Activated CD4-positive, alpha-beta T cell treated with anti-CD3 and anti-CD28 coated beads, Interleukin-2, amount 10 ng/mL, durations not matched to agents 7 days and 5 days (primary cell): ENCODE measurements around the gene CENPC. TPM values are rescaled to one million over a fixed set of nuclear protein-coding genes. Genes with fewer than 3 reads are reported as not detected.

Experiments
- CTCF ChIA-PET: fragments of 350-600 bp; sonication (Branson Sonifier 250); formaldehyde crosslinking; loops from one replicate; lab custom pipeline; 2021; ENCODE audit warnings: antibody characterized with exemption; lab: Charles Lee
- POLR2A ChIA-PET: fragments of 350-600 bp; sonication (Branson Sonifier 250); formaldehyde crosslinking; loops from one replicate; lab custom pipeline; 2021; ENCODE audit warnings: antibody characterized with exemption; lab: Charles Lee
- DNase-seq: peaks from one replicate; pipeline ENCODE4 v3.0.0-alpha.2; 2020
- H3K27ac Mint-ChIP-seq: one replicate; pipeline ENCODE4 v1.8.0; 2021; ENCODE audit warnings: mild to moderate bottlenecking, moderate library complexity, mixed read lengths
- H3K27me3 Mint-ChIP-seq: one replicate; pipeline ENCODE4 v1.8.0; 2021; ENCODE audit warnings: mixed read lengths
- H3K36me3 Mint-ChIP-seq: one replicate; pipeline ENCODE4 v1.8.0; 2021; ENCODE audit warnings: low read depth, mixed read lengths
- H3K4me1 Mint-ChIP-seq: one replicate; pipeline ENCODE4 v1.8.0; 2021; ENCODE audit warnings: mixed read lengths
- H3K4me3 Mint-ChIP-seq: one replicate; pipeline ENCODE4 v1.8.0; 2021; ENCODE audit warnings: mild to moderate bottlenecking, moderate library complexity, mixed read lengths
- H3K9me3 Mint-ChIP-seq: one replicate; pipeline ENCODE4 v1.8.0; 2021; ENCODE audit warnings: mixed read lengths
- total RNA-seq, 2 experiments: library from RNA; stranded (reverse); gene quantifications; one replicate each; pipeline ENCODE4 v1.2.3, GENCODE V29; 2021

The CENPC gene
- total RNA-seq, 2 experiments from 2014 or later = 34.4 to 38.0 TPM

DNA sequence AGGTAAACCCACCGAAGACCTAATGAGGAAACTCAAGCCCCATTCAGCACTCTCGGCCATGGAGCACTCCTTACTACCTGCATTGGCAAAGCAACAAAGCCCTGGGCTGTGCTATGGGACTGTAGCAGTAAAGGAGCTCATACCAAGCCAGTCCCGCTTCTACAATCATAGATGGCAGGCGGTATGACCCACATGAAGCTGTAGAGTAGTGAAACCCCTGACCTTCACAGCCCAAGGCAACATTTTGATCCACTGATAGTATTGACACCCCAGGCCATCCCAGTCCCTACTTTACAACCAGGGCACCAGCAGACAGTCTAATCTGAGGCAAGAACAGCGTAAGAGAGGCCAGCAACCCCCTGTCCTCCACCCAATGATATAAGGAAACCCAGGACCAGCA lies 25.2 kb downstream of the CENPC start:
- DNase-seq = no peak
- Mint-ChIP-seq H3K27me3 (no peaks in the 10 kb centered on the region), H3K27ac (no peak overlapping the region), H3K4me3 (no peak overlapping the region), H3K4me1 (peaks cover 28% of the 10 kb centered on the region), H3K36me3 (peaks cover 61% of the 10 kb centered on the region), H3K9me3 (peaks cover 3% of the 10 kb centered on the region)
- ChIA-PET POLR2A (no interaction called here), CTCF (interaction anchor here (0.5 to 1.5 kb wide), 2 partner anchors 23 to 118 kb away, joined by 3 read pairs; no protein-coding TSS in a partner anchor)

DNA sequence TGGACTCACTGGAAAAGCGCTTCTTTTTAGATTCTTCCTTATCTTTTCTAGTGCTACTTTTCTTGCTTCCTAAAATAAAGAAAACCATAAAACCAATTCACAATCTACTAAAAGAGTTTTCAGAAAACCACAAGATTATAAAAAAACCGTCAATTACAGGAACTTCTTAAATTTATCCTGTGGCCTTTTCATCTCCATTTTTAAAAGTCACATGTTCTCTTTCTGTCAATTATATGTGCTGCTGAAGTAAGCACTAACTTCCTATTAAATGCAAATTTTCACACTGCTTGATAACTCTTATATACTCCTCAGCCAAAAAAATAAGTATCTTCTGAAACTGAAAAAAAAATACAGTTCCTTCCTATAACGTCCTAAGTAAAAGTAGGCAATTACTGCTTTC lies 32.8 kb downstream of the CENPC start:
- H3K9me3 Mint-ChIP-seq = no peaks in the 10 kb centered on the region
- H3K27me3 Mint-ChIP-seq = no peaks in the 10 kb centered on the region
- no peak overlapping the region for H3K4me3 Mint-ChIP-seq
- no peak for DNase-seq
- ChIA-PET POLR2A (no interaction called here), CTCF (no interaction called here)
- no peak overlapping the region for H3K27ac Mint-ChIP-seq
- peaks cover 66% of the 10 kb centered on the region for H3K36me3 Mint-ChIP-seq
- H3K4me1 Mint-ChIP-seq = peaks cover 9% of the 10 kb centered on the region

DNA sequence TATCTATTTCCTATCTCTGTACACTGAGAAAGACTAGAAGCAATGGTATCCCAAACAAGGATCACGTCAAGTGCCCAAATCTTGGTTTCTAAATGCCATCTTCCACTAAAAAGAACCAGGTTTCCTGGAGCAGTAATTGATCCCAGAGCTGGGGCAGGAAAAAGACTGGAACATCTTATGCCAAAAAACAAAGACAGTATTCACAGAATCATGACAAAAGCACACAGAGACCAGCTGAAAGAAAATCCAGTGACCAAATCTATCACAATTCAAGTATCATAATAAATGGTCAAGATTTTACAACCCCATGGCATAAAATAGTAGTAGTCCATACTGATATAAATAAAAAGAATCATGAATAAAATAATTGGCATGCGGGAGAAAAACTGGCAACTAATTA lies 44.9 kb downstream of the CENPC start:
- H3K36me3 Mint-ChIP-seq = peaks cover 62% of the 10 kb centered on the region
- no peak overlapping the region for H3K27ac Mint-ChIP-seq
- peaks cover 14% of the 10 kb centered on the region for H3K4me1 Mint-ChIP-seq
- DNase-seq = no peak
- no peaks in the 10 kb centered on the region for H3K27me3 Mint-ChIP-seq
- POLR2A ChIA-PET = no interaction called here
- H3K4me3 Mint-ChIP-seq = no peak overlapping the region
- CTCF ChIA-PET = interaction anchor here (0.7 kb wide), 1 partner anchor 29 kb away, joined by 3 read pairs; no protein-coding TSS in a partner anchor
- peaks cover 5% of the 10 kb centered on the region for H3K9me3 Mint-ChIP-seq

DNA sequence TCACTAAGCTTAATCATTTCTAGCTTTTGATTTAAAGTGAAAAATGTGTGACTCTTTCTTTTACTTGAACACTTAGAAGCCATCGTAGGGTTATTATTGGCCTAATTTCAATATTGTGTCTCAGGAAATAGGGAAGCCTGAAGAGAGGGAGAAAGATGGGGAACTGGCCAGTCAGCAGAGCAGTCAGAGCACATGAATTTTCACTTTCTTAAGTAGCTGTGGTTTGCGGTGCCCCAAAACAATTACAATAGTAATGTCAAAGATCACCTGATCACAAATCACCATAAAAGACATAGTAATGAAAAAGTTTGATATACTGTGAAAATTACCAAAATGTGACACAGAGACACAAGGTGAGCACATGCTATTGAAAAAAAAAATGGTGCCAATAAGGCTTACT lies 45.5 kb downstream of the CENPC start:
- ChIA-PET POLR2A (no interaction called here), CTCF (interaction anchor here (0.7 to 1.7 kb wide), 3 partner anchors 9 to 29 kb away, joined by 3 to 4 read pairs (median 4); no protein-coding TSS in a partner anchor)
- Mint-ChIP-seq H3K9me3 (peaks cover 7% of the 10 kb centered on the region), H3K4me3 (no peak overlapping the region), H3K36me3 (peaks cover 60% of the 10 kb centered on the region), H3K27me3 (no peaks in the 10 kb centered on the region), H3K27ac (no peak overlapping the region), H3K4me1 (peaks cover 15% of the 10 kb centered on the region)
- DNase-seq = no peak

DNA sequence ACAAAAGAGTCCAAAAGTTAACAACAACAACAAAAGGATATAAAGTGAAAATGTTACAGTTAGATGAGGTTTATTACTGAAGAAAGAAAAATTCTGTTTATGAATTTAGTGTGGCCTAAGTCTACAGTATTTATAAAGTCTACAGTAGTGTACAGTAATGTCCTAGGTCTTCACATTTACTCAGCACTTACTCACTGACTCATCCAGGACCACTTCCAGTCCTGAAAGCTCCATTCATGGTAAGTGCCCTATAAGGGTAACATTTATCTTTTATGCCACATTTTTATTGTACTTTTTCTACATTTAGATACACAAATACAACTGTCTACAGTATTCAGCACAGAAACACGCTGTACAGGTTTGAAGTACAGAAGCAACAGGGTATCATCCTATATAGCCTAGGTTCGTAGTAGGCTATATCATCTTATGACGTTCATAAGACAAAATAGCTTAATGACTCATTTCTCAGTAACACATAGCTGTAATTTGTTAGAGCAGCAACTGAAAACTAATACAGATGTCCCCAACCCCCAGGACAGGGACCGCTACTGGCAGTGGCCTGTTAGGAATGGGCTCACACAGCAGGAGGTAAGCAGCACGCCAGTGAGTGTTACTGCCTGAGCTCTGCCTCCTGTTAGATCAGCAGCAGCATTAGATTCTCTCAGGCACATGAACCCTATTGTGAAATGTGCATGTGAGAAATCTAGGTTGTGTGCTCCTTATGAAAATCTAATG lies 61.3 kb downstream of the CENPC start:
- Mint-ChIP-seq H3K27me3 (no peaks in the 10 kb centered on the region), H3K4me3 (no peak overlapping the region), H3K36me3 (peaks cover 73% of the 10 kb centered on the region), H3K27ac (no peak overlapping the region), H3K9me3 (peaks cover 18% of the 10 kb centered on the region), H3K4me1 (no peaks in the 10 kb centered on the region)
- ChIA-PET POLR2A (no interaction called here), CTCF (no interaction called here)
- DNase-seq = no peak

DNA sequence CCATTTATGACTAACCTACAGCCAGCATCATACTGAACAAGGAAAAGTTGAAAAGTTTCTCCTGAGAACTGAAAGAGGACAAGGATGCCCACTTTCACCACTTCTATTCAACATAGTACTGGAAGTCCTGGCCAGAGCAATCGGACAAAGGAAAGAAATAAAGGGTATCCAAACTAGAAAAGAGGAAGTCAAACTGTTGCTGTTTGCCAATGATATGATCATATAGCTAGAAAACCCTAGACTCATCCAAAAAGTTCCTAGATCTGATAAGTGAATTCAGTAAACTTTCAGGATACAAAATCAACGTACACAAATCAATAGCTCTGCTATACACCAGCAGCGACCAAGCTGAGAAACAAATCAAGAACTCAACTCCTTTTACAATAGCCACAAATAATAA lies 64.5 kb downstream of the CENPC start:
- Mint-ChIP-seq H3K9me3 (peaks cover 34% of the 10 kb centered on the region), H3K36me3 (peaks cover 92% of the 10 kb centered on the region), H3K4me1 (peaks cover 14% of the 10 kb centered on the region), H3K4me3 (no peak overlapping the region), H3K27ac (no peak overlapping the region), H3K27me3 (no peaks in the 10 kb centered on the region)
- CTCF ChIA-PET = no interaction called here
- no peak for DNase-seq
- POLR2A ChIA-PET = no interaction called here

DNA sequence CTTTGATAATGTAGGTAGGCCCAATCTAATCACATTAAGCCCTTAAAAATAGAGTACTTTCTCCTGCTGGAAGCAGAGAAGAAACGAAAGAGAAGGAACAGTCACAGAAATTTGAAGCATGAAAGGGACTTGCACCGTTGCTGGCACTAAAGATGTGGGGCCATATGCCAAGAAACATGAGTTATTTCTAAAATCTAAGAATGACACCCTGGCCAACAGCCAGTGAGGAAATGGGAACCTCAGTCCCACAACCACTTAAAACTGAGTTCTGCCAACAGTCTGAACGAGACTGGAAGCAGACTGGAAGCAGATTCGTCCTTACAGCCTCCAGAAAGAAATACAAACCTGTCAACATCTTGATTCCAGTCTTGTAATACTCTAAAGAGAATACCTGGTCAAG lies 70.1 kb downstream of the CENPC start:
- Mint-ChIP-seq H3K4me1 (peaks cover 14% of the 10 kb centered on the region), H3K36me3 (peaks cover 83% of the 10 kb centered on the region), H3K9me3 (peaks cover 23% of the 10 kb centered on the region), H3K27ac (no peak overlapping the region), H3K27me3 (no peaks in the 10 kb centered on the region), H3K4me3 (no peak overlapping the region)
- ChIA-PET CTCF (no interaction called here), POLR2A (no interaction called here)
- DNase-seq = no peak

DNA sequence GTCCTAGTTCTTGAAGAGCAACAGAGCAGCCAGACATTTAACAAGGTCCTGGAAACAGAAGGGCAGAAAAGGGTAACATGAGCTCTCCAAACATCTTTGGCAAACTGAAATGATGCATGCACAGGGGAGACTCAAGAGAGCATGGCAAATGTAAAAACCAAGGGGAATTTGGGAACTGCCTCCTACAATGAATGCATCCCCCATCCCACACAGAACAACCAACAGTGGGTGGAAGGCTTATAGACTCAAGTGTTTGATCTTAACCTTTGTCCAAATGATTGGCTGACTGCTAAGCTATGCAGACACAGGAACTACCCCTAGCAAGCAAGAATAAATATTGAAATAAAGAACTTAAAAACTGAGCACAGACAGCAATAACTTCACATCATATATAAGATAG lies 74.4 kb downstream of the CENPC start:
- peaks cover 1% of the 10 kb centered on the region for H3K9me3 Mint-ChIP-seq
- peaks cover 60% of the 10 kb centered on the region for H3K36me3 Mint-ChIP-seq
- POLR2A ChIA-PET = no interaction called here
- CTCF ChIA-PET = interaction anchor here (1.1 kb wide), 1 partner anchor 29 kb away, joined by 3 read pairs; no protein-coding TSS in a partner anchor
- H3K27ac Mint-ChIP-seq = no peak overlapping the region
- H3K27me3 Mint-ChIP-seq = no peaks in the 10 kb centered on the region
- no peak for DNase-seq
- peaks cover under 1% of the 10 kb centered on the region for H3K4me1 Mint-ChIP-seq
- no peak overlapping the region for H3K4me3 Mint-ChIP-seq

DNA sequence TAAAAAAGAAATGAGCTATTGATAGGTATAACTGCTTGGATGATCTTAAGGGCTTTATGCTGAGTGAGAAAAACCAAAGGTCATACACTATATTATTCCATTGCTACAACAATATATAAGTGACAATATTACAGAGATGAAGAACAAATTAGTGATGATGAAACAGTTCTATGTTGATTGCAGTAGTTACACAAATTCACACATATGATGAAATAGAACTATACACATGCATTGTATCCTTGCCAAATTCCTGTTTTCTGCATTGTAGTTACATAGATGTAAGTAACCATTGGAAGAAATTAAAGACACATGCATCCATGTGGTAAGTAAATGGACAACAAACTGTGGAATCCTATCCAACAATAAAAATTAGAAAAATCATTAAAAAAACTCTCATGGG lies 76.5 kb downstream of the CENPC start:
- H3K9me3 Mint-ChIP-seq = no peaks in the 10 kb centered on the region
- no peak overlapping the region for H3K4me3 Mint-ChIP-seq
- H3K36me3 Mint-ChIP-seq = peaks cover 44% of the 10 kb centered on the region
- ChIA-PET CTCF (no interaction called here), POLR2A (no interaction called here)
- DNase-seq = no peak
- H3K27ac Mint-ChIP-seq = no peak overlapping the region
- H3K4me1 Mint-ChIP-seq = no peaks in the 10 kb centered on the region
- H3K27me3 Mint-ChIP-seq = no peaks in the 10 kb centered on the region

DNA sequence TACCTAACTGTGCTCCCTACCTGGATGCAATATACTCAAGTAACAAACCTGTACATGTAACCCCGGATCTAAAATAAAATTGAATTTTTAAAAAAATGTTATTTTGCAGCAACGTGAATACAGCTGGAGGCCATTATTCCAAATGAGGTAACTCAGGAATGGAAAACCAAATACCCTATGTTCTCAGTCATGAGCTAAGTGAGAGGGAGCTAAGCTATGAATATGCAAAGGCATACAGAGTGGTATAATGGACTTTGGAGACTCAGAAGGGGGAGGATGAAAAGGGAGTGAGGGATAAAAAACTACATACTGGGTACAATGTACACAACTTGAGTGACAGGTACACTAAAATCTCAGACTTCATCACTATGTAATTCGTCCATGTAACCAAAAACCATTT lies 78.6 kb downstream of the CENPC start:
- H3K36me3 Mint-ChIP-seq = peaks cover 31% of the 10 kb centered on the region
- DNase-seq = no peak
- no peaks in the 10 kb centered on the region for H3K4me1 Mint-ChIP-seq
- no peaks in the 10 kb centered on the region for H3K9me3 Mint-ChIP-seq
- POLR2A ChIA-PET = no interaction called here
- no peak overlapping the region for H3K27ac Mint-ChIP-seq
- CTCF ChIA-PET = interaction anchor here (0.5 to 1.9 kb wide), 2 partner anchors 10 to 291 kb away, joined by 4 to 8 read pairs; no protein-coding TSS in a partner anchor
- no peak overlapping the region for H3K4me3 Mint-ChIP-seq
- H3K27me3 Mint-ChIP-seq = no peaks in the 10 kb centered on the region

DNA sequence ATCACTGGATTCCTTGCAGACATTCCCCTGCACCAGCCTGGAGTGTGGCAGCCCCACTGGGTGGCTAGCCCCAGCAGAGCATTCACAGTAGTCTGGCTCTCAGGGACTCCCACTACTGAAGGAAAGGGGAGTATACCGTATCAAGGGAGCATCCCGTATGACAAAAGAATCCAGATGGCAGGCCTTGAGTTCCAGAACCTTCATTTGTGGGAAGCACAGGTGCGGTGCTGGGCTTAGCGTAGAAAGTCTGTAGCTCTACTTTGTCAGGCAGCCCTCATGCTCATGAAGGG lies 79.6 kb downstream of the CENPC start:
- H3K4me3 Mint-ChIP-seq = no peak overlapping the region
- DNase-seq = no peak
- no peaks in the 10 kb centered on the region for H3K27me3 Mint-ChIP-seq
- CTCF ChIA-PET = interaction anchor here (0.7 to 1.9 kb wide), 2 partner anchors 12 to 57 kb away, joined by 3 to 8 read pairs; no protein-coding TSS in a partner anchor
- POLR2A ChIA-PET = no interaction called here
- H3K27ac Mint-ChIP-seq = no peak overlapping the region
- H3K4me1 Mint-ChIP-seq = no peaks in the 10 kb centered on the region
- peaks cover 23% of the 10 kb centered on the region for H3K36me3 Mint-ChIP-seq
- no peaks in the 10 kb centered on the region for H3K9me3 Mint-ChIP-seq

DNA sequence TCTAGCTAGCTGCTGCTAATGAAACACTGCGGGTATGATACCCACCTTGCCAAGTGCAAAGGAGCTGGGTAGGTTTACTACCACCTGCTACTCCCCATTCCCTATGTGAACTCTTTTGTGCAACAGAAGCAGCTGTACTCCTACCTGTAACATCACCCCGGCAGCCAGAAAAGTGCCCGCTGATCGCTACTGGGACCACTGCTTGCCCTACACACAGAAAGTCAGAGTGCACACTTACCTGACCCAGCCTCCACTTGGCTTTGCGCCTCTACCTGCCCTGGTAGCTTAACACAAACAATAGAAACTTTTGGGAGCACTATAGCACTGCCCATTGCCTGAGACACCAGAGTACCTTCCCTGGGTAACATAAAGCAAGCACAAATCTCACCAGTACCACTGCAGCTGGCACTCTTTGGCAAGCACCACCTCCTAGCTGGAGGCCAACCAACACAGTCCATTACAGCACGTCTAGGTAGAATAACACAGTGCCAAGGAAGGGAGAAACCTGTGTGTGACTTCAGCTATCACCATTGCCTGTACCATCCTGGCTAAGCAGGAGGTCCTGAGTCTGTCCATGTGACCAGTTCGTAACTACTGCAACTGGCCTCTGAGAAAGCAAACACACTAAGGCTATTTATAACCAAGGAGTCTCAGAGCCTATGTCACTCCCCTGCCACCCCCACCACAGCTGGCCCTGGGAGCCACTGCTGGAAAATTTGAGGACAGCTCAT lies 80.1 kb downstream of the CENPC start:
- ChIA-PET POLR2A (no interaction called here), CTCF (interaction anchor here (0.7 to 1.9 kb wide), 2 partner anchors 12 to 57 kb away, joined by 3 to 8 read pairs; no protein-coding TSS in a partner anchor)
- Mint-ChIP-seq H3K9me3 (no peaks in the 10 kb centered on the region), H3K4me1 (no peaks in the 10 kb centered on the region), H3K27ac (no peak overlapping the region), H3K4me3 (no peak overlapping the region), H3K36me3 (peaks cover 22% of the 10 kb centered on the region), H3K27me3 (no peaks in the 10 kb centered on the region)
- no peak for DNase-seq

DNA sequence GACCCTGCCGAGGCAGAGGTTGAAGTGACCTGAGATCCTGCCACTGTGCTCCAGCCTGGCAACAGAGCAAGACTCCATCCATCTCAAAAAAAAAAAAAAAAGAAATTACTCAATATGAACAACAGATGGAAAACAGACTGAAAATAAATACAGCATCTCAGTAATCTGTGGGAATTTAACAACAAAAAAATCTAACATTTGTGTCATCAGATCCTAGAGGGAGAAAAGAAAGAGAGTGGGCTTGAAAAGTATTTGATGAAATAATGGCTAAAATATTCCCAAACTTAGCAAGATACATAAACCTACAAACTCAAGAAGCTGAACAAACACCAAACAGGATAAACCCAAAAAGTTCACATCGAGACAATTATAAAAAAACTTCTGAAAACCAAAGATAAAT lies 84.7 kb downstream of the CENPC start:
- no peak for DNase-seq
- no peaks in the 10 kb centered on the region for H3K27me3 Mint-ChIP-seq
- ChIA-PET POLR2A (no interaction called here), CTCF (no interaction called here)
- no peak overlapping the region for H3K27ac Mint-ChIP-seq
- peaks cover 3% of the 10 kb centered on the region for H3K9me3 Mint-ChIP-seq
- H3K4me1 Mint-ChIP-seq = no peaks in the 10 kb centered on the region
- H3K4me3 Mint-ChIP-seq = no peak overlapping the region
- peaks cover 23% of the 10 kb centered on the region for H3K36me3 Mint-ChIP-seq
